Measurements from ENCODE around the gene ACSM6. TPM values are rescaled to one million over a fixed set of nuclear protein-coding genes. Genes with fewer than 3 reads are reported as not detected.
A peak's percentile ranks its signal among the peaks of the same experiment; 100 is the strongest.
"Not testable (repeated sequence)": the region's sequence is repeated elsewhere in the genome, so short reads cannot be mapped to it uniquely, and the experiment has no call there.

ACSM6 gene
- total RNA-seq, 1 experiment from 2014 or later = not detected

DNA sequence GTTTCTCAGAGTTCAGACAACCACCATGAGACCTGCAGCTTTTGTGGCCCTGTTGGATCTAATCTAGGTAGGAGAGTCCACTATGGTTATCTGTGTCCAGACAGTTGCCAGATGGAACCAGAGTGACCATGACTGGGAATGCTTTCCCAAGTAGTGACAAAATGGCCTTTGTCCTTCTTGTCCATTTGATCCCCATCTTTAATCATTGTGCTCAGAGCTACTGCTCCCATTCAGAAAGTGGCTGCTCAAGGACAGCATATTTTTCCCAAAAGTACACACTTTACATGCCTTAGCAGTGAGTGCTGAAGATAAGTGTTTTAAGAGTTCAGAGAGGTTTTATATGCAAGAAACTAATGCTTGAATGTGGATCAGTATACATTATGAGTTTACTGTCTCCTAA, 5.4 kb upstream of the ACSM6 start:
- no TSS peak for BruUV-seq (replicated peaks)
- intact Hi-C loops (cut with micrococcal nuclease; ENCODE audit: unreplicated experiment) = no loop called here
- Mint-ChIP-seq H3K27me3 (ENCODE audit: unreplicated experiment) (no peaks in the 10 kb centered on the region), H3K36me3 (ENCODE audit: insufficient read depth, unreplicated experiment) (peaks cover 5% of the 10 kb centered on the region), H3K9me3 (ENCODE audit: low read depth, unreplicated experiment) (no peaks in the 10 kb centered on the region), H3K27ac (ENCODE audit: unreplicated experiment) (no peak overlapping the region), H3K4me3 (ENCODE audit: low read depth, unreplicated experiment) (no peak overlapping the region), H3K4me1 (ENCODE audit: low read depth, unreplicated experiment) (peaks cover 6% of the 10 kb centered on the region)
- no peak for TF ChIP-seq CTCF (IDR thresholded peaks at IDR 0.05; ENCODE audit: unreplicated experiment)
- CTCF ChIA-PET = no interaction called here
- no peak for DNase-seq

- Mint-ChIP-seq H3K4me1 (ENCODE audit: low read depth, unreplicated experiment) (no peaks in the 10 kb centered on the region), H3K27me3 (ENCODE audit: unreplicated experiment) (peaks cover 9% of the 10 kb centered on the region), H3K9me3 (ENCODE audit: low read depth, unreplicated experiment) (no peaks in the 10 kb centered on the region), H3K27ac (ENCODE audit: unreplicated experiment) (no peak overlapping the region), H3K4me3 (ENCODE audit: low read depth, unreplicated experiment) (no peak overlapping the region), H3K36me3 (ENCODE audit: insufficient read depth, unreplicated experiment) (no peaks in the 10 kb centered on the region)
- no peak for DNase-seq
- intact Hi-C loops (cut with micrococcal nuclease; ENCODE audit: unreplicated experiment) = no loop called here
- TF ChIP-seq CTCF (IDR thresholded peaks at IDR 0.05; ENCODE audit: unreplicated experiment) = no peak
- CTCF ChIA-PET = no interaction called here
- BruUV-seq (replicated peaks) = no TSS peak
These were observed 2.0 kb downstream of the ACSM6 start for GRCh38 chr10:95196046-95196445.

GRCh38 chr10:95201736-95202135, 7.7 kb downstream of the ACSM6 start:
- Mint-ChIP-seq H3K27ac (ENCODE audit: unreplicated experiment) (no peak overlapping the region), H3K9me3 (ENCODE audit: low read depth, unreplicated experiment) (no peaks in the 10 kb centered on the region), H3K4me3 (ENCODE audit: low read depth, unreplicated experiment) (no peak overlapping the region), H3K36me3 (ENCODE audit: insufficient read depth, unreplicated experiment) (no peaks in the 10 kb centered on the region), H3K4me1 (ENCODE audit: low read depth, unreplicated experiment) (no peaks in the 10 kb centered on the region), H3K27me3 (ENCODE audit: unreplicated experiment) (peaks cover 9% of the 10 kb centered on the region)
- DNase-seq = peak; percentile 5
- CTCF ChIA-PET = interaction anchor here (0.6 to 1.3 kb wide), 2 partner anchors 41 to 63 kb away, joined by 8 to 9 read pairs; no protein-coding TSS in a partner anchor
- BruUV-seq (replicated peaks) = no TSS peak
- intact Hi-C loops (cut with micrococcal nuclease; ENCODE audit: unreplicated experiment) = no loop called here
- TF ChIP-seq CTCF (IDR thresholded peaks at IDR 0.05; ENCODE audit: unreplicated experiment) = no peak

DNA sequence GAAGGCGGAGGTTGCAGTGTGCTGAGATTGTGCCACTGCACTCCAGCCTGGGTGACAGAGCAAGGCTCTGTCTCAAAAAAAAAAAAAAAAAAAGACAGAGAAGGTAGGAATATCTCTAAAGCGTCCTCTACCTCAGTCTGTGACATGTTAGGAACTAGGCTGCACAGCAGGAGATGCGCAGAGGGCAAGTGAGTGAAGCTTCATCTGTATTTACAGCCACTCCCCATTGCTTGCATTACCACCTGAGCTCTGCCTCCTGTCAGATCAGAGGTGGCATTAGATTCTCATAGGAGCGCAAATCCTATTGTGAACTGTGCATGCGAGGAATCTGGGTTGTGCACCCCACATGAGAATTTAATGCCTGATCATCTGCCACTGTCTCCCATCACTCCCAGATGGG, 8.8 kb downstream of the ACSM6 start:
- H3K9me3 Mint-ChIP-seq (ENCODE audit: low read depth, unreplicated experiment); H3K27ac Mint-ChIP-seq (ENCODE audit: unreplicated experiment); H3K4me3 Mint-ChIP-seq (ENCODE audit: low read depth, unreplicated experiment); intact Hi-C loops (cut with micrococcal nuclease; ENCODE audit: unreplicated experiment); H3K27me3 Mint-ChIP-seq (ENCODE audit: unreplicated experiment); DNase-seq; H3K36me3 Mint-ChIP-seq (ENCODE audit: insufficient read depth, unreplicated experiment); BruUV-seq (replicated peaks); H3K4me1 Mint-ChIP-seq (ENCODE audit: low read depth, unreplicated experiment): not testable (repeated sequence)
- CTCF ChIA-PET = interaction anchor here (1.0 kb wide), 1 partner anchor 205 kb away, joined by 3 read pairs; no protein-coding TSS in a partner anchor

DNA sequence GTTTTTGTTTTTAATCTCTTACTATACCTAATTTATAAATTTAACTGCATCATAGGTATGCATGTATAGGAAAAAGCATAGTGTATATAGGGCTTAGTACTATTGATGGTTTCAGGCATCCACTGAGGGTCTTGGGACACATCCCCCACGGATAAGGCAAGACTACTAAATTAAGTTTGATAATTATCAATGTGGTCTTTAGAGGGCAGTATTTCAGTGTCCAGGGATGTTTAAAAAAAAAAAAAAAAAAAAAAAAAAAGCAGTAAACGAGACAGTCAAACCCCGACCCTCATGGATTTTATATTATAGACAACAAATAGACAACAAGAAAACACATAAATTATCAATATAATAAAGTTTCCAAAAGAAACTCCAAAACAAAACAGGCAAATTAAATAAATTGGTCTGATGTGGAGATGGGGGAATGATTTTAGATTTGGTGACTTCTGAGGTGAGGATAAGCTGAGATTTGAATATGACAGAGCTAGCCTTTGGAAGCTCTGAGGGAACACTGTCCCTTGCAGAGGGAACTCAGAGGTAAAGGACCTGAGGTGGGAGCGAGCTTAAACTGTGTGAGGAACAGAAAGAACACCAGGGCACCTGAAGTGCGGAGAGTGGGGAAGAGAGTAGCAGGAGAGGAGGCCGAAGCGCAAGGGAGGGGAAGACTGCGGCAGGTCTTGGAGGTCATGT, 14.8 kb downstream of the ACSM6 start:
- Mint-ChIP-seq H3K27ac (ENCODE audit: unreplicated experiment) (peak overlapping the region; percentile 52), H3K36me3 (ENCODE audit: insufficient read depth, unreplicated experiment) (no peaks in the 10 kb centered on the region), H3K9me3 (ENCODE audit: low read depth, unreplicated experiment) (no peaks in the 10 kb centered on the region), H3K27me3 (ENCODE audit: unreplicated experiment) (no peaks in the 10 kb centered on the region), H3K4me3 (ENCODE audit: low read depth, unreplicated experiment) (no peak overlapping the region), H3K4me1 (ENCODE audit: low read depth, unreplicated experiment) (peaks cover 8% of the 10 kb centered on the region)
- CTCF ChIA-PET = interaction anchor here (0.7 kb wide), 2 partner anchors 70 to 448 kb away, joined by 3 to 5 read pairs; no protein-coding TSS in a partner anchor
- TF ChIP-seq CTCF (IDR thresholded peaks at IDR 0.05; ENCODE audit: unreplicated experiment) = no peak
- intact Hi-C loops (cut with micrococcal nuclease; ENCODE audit: unreplicated experiment) = no loop called here
- BruUV-seq (replicated peaks) = no TSS peak
- no peak for DNase-seq

All from Calu3 (cell line).